IPS DF 6.9 (cell line): ENCODE data around the gene TSPAN4.

Experiments used
- DNase-seq: peaks from one replicate; pipeline ENCODE4 v3.0.0-alpha.2; 2013; ENCODE audit warnings: low read depth, low spot score
- H3K27ac ChIP-seq: one replicate; pipeline ENCODE4 v1.5.1; 2013; ENCODE audit warnings: low read length, control low read depth
- H3K27me3 ChIP-seq: 2 replicates; pipeline ENCODE4 v1.6.1; 2013; ENCODE audit warnings: mild to moderate bottlenecking, low read length; ENCODE audit not compliant: control insufficient read depth, insufficient read depth
- H3K36me3 ChIP-seq: 2 replicates; pipeline ENCODE4 v1.6.1; 2013; ENCODE audit warnings: low read length; ENCODE audit not compliant: control insufficient read depth, insufficient read depth
- H3K4me1 ChIP-seq: 2 replicates; pipeline ENCODE4 v1.6.1; 2013; ENCODE audit warnings: low read length; ENCODE audit not compliant: control insufficient read depth, insufficient read depth
- H3K4me3 ChIP-seq: 2 replicates; pipeline ENCODE4 v1.5.1; 2013; ENCODE audit warnings: mild to moderate bottlenecking, low read length
- H3K9me3 ChIP-seq: 2 replicates; pipeline ENCODE4 v1.6.1; 2013; ENCODE audit warnings: low read length, inconsistent platforms; ENCODE audit not compliant: control insufficient read depth, insufficient read depth
- WGBS: extraction: QIAGEN DNeasy Blood & Tissue Kit; methylation state at CpG from one replicate; pipeline ENCODE4 v1.1.7; 2013; ENCODE audit warnings: mixed read lengths, missing lambda C conversion rate; ENCODE audit not compliant: insufficient read length, insufficient coverage; 5-methylcytosine and 5-hydroxymethylcytosine counted together

Gene TSPAN4

DNA sequence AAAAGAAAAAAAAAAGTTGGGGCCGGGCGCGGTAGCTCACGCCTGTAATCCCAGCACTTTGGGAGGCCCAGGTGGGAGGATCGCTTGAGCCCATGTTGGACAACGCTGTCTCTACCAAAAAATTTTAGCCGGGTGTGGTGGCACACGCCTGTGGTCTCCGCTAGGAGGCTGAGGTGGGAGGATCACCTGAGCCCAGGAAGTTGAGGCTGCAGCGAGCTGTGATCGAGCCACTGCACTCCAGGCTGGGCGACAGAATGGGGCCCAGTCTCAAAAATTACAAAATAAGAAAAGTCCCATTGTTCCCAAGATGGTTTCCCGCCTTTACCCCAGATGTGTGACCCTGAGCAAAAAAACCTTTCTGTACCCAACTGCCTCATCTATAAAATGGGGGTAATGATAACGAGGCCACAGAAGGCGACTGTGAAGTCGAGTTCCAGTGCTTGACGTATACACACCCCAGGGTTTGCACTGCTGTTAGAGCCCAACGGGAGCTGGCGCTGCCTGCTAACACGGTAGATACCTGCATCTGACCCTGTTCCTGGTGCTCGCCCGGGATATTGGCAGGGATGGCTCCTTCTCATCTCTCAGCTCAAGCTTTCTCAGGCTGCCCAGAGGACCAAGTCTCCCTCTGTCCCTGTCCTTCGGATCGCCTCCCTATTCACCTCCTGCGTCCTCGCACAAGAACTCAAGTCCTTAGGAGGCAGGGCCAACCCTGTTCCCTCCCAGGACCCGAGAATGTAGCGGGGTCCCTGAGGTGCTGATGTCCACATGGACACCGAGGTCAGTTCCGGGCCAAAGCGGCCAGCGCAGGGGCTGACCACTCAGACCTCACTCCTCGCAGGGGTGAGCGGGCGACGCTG, 34.0 kb upstream of the TSPAN4 start:
- no CpG with 5 or more reads among the region's 36 CpGs for WGBS
- Histone ChIP-seq H3K4me3 (peak overlapping the region; percentile 83), H3K36me3 (peaks cover 23% of the 10 kb centered on the region), H3K27ac (no peak overlapping the region), H3K9me3 (no peaks in the 10 kb centered on the region), H3K4me1 (peaks cover 4% of the 10 kb centered on the region; the same call in 1 of the 2 replicates), H3K27me3 (no peaks in the 10 kb centered on the region)
- DNase-seq: no peak

DNA sequence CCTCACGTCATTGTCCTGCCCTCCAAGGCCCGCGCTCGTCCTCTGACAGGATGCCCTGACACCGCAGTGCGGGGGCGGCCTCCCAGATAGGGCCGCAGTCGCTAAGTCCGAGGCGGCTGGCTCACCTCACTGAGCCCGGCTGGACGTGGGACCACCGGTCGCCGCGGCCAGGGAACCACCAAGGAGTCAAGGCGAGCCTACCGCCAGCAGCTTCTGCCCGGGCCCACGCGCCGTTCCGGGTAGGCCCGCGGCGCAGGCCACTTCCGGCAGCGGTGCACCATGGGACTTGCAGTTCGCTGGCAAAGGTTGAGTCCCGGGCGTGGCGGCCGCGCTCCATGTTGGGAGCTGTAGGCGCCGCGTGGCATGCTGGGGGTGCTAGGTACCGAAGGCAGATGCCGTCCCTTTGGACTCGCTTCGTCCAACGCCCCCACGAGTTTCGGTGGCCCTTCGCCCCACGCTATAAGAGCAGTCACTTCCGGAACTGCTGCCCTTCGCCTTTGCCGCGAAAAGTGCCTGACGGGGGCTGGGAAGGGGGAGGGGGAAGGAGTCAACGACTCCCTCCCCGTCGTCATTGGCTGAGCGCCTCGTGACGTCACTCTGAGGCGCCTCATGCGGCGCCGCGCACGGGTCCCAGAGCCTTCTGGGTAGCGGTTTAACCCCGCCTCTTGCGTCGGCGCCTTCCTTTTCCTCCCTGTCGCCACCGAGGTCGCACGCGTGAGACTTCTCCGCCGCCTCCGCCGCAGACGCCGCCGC, 33.2 kb upstream of the TSPAN4 start, which contains the start of gene RPLP2:
RPLP2 (plus strand) TSS at position 681 of the 753 bp plus-strand sequence. CDS start 268 bp downstream, outside the sequence.
- no peak for DNase-seq
- Histone ChIP-seq H3K4me3 (peak within 1 kb of the TSS; percentile 83), H3K27me3 (no peaks in the 10 kb centered on the region), H3K4me1 (0 out of 2 replicates have a peak, but pooled peaks cover 1% of the 10 kb centered on the region), H3K9me3 (no peaks in the 10 kb centered on the region), H3K27ac (no peak within 1 kb of the TSS), H3K36me3 (peaks cover 24% of the 10 kb centered on the region)
- no CpG with 5 or more reads among the region's 81 CpGs for WGBS

DNA sequence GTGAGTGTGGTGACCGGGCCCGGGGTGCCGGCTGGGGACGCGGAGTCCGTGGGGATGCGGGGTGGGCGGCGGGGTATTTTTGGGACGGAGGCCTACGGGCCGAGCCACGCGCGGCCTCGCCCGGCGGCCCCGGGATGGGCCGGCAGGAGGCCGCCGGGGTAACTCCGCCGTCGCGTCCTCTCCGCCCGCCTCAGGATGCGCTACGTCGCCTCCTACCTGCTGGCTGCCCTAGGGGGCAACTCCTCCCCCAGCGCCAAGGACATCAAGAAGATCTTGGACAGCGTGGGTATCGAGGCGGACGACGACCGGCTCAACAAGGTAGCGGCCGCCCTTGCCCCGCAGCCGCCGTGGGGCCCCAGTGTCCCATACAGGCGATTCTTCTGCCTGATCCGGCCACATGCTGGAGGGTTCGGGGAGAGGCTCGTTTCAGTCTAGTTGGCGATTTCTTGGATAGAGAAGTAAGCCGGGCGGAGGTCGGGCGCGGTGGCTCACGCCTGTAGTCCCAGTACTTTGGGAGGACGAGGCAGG, 32.5 kb upstream of the TSPAN4 start:
- H3K4me3 ChIP-seq: peak overlapping the region; percentile 83
- no peaks in the 10 kb centered on the region for H3K4me1 ChIP-seq
- no peaks in the 10 kb centered on the region for H3K9me3 ChIP-seq
- H3K27me3 ChIP-seq: no peaks in the 10 kb centered on the region
- no peak overlapping the region for H3K27ac ChIP-seq
- no CpG with 5 or more reads among the region's 55 CpGs for whole genome bisulfite sequencing
- H3K36me3 ChIP-seq: peaks cover 24% of the 10 kb centered on the region
- no peak for DNase-seq

DNA sequence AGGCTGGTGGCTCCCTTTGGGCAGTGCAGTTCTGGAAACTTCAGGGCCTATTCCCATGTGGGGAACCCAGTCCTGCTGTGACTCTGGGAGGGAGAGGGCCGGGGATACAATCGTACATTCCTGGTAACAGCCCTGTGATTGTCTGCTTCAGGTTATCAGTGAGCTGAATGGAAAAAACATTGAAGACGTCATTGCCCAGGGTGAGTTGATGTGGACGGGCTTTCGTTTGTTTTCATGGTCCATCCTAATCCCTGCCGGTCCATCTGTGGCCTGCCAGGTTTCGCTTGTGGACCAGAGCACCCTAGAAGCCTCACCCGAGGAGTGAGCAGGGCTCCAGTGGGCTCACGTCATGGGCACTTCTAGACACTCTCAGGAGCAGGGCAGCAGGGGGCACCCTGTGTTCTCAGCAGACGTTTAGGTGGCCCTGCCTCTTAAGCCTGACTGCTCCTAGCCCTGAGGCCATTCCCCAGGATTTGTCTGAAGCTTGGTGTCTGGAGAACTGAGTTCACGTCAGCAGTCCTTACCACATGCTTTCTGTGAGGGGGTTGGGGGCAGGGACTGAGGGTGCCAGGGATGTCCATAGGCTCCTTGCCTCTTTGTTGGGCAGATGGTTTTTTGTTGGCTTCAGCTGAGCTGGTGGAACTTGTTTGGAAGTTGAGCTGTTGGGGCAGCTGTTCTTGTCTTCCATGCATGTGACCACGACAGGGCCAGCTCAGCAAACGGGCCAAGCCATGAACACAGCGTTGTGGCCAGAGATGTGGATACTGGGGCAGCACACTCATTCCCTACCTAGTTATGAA, 31.0 kb upstream of the TSPAN4 start:
- no CpG with 5 or more reads among the region's 14 CpGs for WGBS
- Histone ChIP-seq H3K27me3 (no peaks in the 10 kb centered on the region), H3K4me3 (no peak overlapping the region), H3K4me1 (no peaks in the 10 kb centered on the region), H3K9me3 (no peaks in the 10 kb centered on the region), H3K36me3 (peaks cover 24% of the 10 kb centered on the region), H3K27ac (no peak overlapping the region)
- DNase-seq: no peak

DNA sequence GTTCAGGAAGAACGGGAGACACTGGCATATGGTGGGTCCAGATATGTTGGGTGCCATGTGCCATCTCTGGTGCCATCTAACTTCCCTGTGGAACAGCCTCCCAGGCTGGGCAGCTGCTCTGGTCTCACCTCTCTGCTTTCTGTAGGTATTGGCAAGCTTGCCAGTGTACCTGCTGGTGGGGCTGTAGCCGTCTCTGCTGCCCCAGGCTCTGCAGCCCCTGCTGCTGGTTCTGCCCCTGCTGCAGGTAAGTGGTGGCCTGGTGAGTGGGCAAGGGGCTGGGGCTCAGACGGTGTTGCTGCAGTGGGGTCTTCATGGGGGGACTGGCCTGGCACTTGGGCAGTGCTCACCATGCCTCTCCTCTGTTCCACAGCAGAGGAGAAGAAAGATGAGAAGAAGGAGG, 30.3 kb upstream of the TSPAN4 start:
- no CpG with 5 or more reads among the region's 3 CpGs for WGBS
- H3K27ac ChIP-seq: no peak overlapping the region
- H3K4me3 ChIP-seq: no peak overlapping the region
- H3K4me1 ChIP-seq: no peaks in the 10 kb centered on the region
- H3K27me3 ChIP-seq: no peaks in the 10 kb centered on the region
- H3K9me3 ChIP-seq: no peaks in the 10 kb centered on the region
- no peak for DNase-seq
- peaks cover 24% of the 10 kb centered on the region for H3K36me3 ChIP-seq

DNA sequence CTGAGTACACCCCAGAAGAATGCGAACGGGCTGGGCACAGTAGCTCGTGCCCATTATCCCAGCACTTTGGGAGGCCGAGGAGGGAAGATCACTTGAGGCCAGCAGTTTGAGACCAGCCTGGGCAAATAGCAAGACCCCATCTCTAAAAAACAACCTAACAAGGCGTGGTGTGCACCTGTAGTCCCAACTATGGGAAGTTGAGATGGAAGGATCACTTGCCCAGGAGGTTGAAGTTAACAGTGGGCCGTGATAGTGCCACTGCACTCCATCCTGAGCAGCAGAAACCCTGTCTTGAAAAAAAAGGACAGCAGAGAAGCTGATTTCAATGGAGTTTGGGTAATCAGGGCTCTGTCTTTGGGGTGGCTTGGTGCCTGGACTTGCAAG, 29.6 kb upstream of the TSPAN4 start:
- no peak overlapping the region for H3K4me3 ChIP-seq
- no peaks in the 10 kb centered on the region for H3K9me3 ChIP-seq
- no CpG with 5 or more reads among the region's 6 CpGs for WGBS
- H3K27me3 ChIP-seq: no peaks in the 10 kb centered on the region
- peaks cover 24% of the 10 kb centered on the region for H3K36me3 ChIP-seq
- no peak for DNase-seq
- H3K4me1 ChIP-seq: no peaks in the 10 kb centered on the region
- no peak overlapping the region for H3K27ac ChIP-seq

DNA sequence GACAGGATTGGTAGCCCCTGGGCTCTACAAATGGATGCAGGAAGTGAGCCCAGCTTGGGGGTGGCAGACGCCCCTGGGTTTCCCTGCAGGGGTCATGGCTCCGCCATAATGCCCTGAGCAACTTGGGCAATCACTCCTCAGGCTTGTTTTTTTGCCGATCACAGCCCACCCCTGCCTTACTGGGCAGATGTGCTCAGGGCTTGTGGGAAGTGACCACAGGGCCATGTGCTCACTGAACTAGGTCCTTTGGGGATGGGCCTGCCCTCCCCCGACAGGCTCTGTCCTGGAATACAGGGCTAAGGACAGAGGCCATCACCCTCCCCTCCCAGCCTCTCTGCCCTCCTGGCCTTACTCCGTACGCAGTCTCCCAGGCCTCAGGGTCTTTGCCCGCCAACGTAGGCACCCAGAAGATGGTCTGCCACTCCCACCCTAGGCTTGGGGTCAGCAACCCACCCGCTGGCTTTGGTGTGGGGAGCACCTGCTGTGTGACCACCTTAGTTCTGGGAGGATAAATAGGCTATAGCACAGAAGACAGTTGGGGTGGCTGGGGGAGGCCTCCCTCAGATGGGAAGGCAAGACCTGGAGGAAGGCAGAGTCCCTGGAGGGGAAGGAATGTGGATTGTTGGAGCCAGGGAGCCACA, 29.1 kb upstream of the TSPAN4 start:
- Histone ChIP-seq H3K4me1 (0 out of 2 replicates have a peak, but pooled peaks cover 2% of the 10 kb centered on the region), H3K27me3 (no peaks in the 10 kb centered on the region), H3K36me3 (peaks cover 24% of the 10 kb centered on the region), H3K4me3 (no peak overlapping the region), H3K27ac (no peak overlapping the region), H3K9me3 (no peaks in the 10 kb centered on the region)
- no peak for DNase-seq
- WGBS: no CpG with 5 or more reads among the region's 9 CpGs

DNA sequence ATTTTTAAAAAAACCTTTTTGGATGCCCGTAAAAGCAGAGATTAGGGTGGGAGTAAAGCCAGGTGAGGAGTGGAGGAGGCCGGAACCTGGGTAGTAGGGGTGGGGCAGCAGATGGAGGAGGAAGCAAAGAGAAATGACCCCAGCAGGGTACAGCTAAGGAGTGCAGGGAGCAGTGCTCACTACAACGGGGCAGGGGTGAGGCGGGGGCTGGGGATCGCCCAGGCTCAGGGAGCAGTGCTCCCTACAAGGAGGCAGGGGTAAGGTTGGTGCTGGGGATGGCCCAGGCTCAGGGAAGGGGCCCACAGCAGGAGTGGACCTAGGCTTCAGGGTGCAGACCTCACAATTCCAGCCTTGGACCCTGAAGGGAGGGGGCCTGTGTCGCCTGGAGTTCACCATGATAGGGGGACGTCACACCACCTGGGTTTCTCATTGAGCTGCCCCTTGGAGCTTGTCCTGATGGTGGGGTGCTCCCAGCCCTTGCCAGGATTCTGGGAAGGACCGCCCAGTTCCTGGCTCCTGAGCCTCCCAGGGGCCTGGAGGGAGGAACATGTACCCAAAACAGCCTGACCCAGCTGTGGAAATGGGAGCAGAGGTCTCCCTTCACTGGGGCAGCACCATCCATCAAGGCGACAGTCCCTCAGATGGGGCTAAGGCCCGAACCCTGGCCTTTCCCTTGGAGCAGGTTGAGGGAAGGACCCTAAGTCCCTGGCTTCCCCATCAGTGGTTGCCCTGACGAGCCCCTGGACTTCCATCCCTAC, 26.8 kb upstream of the TSPAN4 start:
- Histone ChIP-seq H3K36me3 (peaks cover 25% of the 10 kb centered on the region), H3K9me3 (no peaks in the 10 kb centered on the region), H3K27ac (no peak overlapping the region), H3K4me3 (no peak overlapping the region), H3K4me1 (peaks cover 3% of the 10 kb centered on the region; the same call in 1 of the 2 replicates), H3K27me3 (no peaks in the 10 kb centered on the region)
- WGBS: no CpG with 5 or more reads among the region's 11 CpGs
- DNase-seq: no peak

DNA sequence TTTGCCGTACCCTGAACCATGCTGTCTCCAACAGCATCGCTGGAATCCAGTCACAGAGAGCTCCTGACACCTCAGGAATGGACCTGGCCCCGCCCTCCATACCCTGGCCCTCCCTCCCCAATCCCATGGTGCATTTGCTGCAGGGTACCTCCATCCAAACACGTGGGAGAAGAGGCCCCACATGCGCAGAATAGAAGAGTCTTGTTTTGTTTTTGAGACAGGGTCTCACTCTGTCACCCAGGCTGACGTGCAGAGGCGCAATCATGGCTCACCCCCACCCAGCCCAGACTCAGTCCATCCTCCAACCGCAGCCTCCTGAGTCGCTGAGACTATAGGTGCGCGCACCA, 26.2 kb upstream of the TSPAN4 start:
- Histone ChIP-seq H3K4me1 (peaks cover 3% of the 10 kb centered on the region; the same call in 1 of the 2 replicates), H3K27ac (no peak overlapping the region), H3K4me3 (no peak overlapping the region), H3K36me3 (peaks cover 23% of the 10 kb centered on the region), H3K27me3 (no peaks in the 10 kb centered on the region), H3K9me3 (no peaks in the 10 kb centered on the region)
- no CpG with 5 or more reads among the region's 11 CpGs for WGBS
- no peak for DNase-seq
